GM18909 (cell line): ENCODE measurements around the gene TSHZ2.
"Not testable (repeated sequence)": the region's sequence is repeated elsewhere in the genome, so short reads cannot be mapped to it uniquely, and the experiment has no call there.

ENCODE experiments used
- ATAC-seq: cut with Tn5 transposase; IDR thresholded peaks from one replicate; pipeline ENCODE4 v1.9.1; 2021; ENCODE audit warnings: mild to moderate bottlenecking; ENCODE audit not compliant: unreplicated experiment, poor library complexity

Gene TSHZ2

DNA sequence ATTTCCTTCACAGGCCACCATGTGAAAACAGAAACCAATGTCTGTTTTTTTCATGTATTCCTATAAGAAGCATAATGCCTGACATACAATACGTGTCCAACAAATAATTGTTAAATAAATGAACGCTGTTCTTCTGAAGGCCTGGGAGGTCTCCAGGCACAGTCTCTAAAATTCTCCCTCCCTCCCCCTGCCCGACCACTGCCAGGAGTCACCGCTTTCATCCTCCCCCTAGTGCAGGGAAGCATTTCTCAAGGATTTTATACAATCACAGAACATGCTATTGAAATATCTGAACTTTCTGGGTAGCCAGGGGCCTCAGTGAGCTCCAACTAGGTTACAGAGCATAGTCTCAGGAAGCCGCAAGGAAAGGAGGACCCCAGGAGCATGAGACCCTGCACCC lies 526.2 kb downstream of the TSHZ2 start:
- no peak for ATAC-seq

DNA sequence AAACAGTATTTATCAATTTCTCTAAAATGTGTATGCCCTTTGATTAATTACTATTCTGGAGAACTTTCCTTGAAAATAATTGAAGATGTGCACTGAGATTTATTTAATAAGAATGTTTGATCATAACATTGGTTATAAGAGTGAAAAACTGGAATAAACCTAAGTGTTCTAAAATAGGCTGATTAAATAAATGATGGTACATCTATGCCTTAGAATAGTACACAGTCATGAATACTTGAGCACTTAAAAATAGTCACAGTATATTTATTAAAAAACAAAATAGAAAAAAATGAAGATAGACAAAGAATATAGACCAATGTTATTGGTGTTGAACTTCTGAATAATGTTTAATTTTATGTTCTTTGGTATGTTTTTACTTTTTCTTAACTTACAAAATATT lies 528.5 kb downstream of the TSHZ2 start:
- ATAC-seq = no peak

DNA sequence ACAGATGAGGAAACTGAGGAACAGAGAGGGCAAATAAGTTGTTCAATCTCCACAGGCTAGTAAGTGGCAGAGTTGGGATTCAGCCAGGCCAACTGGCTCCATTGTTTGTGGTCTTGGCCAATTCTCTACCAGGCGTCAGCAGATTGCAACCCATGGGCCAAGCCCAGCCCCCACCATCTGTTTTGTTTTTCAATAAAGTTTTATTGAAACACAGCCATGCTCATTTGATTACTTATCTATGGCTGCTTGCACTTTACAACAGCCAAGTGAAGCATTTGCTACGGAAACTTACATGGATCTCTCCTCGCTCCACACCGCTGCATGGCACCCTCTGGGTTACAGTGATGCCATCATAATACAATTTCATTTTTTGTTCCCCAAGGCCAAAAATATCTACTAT lies 530.7 kb downstream of the TSHZ2 start:
- ATAC-seq = no peak

DNA sequence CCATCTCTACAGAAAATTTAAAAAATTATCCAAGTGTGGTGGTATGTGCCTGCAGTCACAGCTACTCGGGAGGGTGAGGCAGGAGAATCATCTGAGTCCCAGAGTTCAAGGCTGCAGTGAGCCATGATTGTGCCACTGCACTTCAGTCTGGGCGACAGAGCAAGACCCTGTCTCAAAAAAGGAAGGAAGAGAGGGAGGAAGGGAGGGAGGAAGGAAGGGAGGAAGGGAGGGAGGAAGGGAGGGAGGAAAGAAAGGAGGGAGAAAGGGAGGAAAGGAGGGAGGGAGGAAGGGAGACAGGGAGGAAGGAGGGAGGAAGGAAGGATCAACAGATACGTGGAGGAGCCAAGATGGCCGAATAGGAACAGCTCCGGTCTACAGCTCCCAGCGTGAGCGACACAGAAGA lies 531.4 kb downstream of the TSHZ2 start:
- ATAC-seq = no peak

DNA sequence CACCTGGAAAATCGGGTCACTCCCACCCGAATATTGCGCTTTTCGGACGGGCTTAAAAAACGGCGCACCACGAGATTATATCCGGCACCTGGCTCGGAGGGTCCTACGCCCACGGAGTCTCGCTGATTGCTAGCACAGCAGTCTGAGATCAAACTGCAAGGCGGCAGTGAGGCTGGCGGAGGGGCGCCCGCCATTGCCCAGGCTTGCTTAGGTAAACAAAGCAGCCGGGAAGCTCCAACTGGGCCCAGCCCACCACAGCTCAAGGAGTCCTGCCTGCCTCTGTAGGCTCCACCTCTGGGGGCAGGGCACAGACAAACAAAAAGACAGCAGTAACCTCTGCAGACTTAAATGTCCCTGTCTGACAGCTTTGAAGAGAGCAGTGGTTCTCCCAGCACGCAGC lies 531.9 kb downstream of the TSHZ2 start:
- not testable (repeated sequence) for ATAC-seq

DNA sequence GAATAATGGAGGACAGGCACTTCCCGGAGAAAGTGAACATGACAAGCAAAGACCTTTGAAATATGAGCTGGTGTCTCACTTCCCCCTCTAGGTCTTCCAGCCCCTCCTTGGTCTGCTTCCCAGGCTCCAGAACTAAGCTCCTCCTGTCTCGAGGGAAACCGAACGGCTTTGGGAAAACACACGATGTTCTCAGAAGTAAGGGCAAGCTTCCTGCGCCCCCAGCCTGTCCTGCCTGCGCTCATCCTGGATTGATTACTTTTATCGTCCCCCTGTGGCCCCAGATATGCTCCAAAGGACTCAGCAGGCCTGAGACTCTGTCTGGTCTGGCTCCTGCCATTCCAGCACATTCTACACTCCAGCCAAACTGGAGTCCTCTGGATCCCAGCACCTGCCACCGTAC lies 538.1 kb downstream of the TSHZ2 start:
- ATAC-seq = no peak

DNA sequence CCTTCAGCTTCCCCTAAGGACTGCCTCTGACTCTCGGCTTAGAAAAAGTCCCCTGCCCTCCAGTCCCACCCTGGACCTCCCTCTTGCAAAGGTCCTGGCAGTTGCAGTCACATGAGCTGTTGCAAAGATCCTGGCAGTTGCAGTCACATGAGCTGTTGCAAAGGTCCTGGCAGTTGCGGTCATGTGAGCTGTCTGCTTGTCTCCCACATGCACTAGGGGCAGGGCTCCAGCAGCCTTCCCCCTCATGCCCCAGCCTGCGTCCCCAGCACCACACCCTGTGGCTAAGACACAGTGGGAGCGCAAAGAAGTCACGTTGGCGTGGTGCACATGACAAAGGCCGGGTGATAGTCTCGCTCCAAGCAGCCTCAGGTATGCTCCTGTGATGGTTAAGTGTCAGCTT lies 538.5 kb downstream of the TSHZ2 start:
- ATAC-seq = no peak

DNA sequence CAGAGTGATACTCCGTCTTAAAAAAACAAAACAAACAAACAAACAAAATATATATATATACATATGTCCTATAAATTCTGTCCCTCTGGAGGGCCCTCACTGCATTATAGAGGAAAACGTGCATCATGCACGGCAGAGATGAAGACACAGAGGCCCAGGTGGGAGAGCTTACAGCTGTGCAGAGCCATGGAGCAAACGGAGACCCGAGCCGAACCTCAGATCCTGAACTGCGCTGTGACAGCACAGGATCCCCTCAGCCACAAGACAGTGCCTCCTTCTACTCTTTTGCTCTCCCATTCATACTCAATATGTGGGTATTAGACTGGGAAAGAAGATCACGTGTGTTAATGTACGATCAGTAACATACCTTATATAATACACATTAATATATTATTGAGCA lies 539.9 kb downstream of the TSHZ2 start:
- ATAC-seq = no peak

DNA sequence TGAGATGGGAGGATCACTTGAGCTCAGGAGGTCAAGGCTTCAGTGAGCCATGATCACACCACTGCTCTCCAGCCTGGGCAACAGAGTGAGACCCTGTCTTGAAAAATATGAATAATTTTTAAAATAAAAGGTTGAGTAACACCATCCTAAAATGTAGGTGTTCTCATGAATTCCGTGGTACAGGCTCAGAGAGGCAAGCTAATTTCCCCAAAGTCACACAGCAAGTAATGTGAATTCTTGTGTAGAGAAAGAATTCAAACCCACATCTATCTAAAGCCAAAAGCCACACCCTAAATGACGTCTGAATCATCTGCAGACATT lies 541.0 kb downstream of the TSHZ2 start:
- no peak for ATAC-seq

DNA sequence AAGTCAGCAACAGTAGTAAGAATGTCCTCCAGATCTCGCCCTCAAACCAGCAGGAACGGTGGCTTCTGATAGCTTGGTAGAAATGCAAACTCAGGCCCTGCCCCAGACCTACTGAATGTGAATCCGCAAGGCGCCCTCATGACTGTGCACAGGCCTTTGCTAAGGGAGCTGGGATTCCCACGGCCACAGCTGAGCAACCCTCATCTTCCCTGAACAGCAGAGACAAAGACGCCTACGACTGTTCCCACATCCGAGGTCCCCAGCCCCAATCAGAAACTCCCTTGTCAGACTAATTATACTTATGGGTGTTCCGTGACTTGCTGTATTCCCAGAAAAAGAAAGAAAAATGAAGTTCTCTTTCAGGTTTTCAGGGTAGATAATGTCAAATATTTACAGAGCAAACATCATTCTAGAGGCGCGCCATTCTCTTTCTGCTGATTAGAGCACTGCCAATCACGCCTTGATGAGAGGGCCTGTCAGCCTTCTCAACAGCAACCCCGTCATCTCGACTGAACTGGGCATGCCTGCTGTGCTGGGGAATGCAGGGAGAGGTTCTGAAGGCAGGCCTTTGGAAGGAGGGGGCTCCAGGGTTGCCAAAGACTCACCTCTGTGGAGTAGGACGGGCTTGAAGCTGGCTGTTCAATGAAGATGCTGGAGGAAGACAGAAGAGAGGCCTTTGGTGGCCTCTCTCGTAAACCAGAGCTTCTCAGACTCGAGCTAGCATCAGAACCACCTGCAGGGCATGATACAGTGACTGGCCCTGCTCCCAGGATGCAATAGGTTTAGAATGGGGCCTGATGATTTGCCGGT lies 541.5 kb downstream of the TSHZ2 start:
- ATAC-seq = no peak

DNA sequence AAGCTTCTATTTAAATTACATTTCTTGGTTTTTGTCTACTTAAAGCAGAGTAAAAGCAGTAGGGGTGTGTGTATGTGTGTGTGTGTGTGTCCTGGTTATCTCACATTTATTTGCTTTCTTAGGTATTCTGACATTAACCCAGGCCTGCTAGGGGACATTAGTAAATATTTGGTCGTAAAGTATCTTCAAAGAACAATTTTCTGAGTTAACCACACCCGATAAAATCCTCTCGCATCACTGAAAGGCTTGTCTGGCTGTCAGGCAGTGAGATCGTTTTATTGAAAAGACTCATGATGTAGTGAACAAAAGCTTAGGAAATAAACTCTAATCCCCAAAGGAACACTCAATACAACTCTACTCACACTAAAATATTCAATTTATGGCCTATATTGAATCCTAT lies 543.6 kb downstream of the TSHZ2 start:
- ATAC-seq = no peak

DNA sequence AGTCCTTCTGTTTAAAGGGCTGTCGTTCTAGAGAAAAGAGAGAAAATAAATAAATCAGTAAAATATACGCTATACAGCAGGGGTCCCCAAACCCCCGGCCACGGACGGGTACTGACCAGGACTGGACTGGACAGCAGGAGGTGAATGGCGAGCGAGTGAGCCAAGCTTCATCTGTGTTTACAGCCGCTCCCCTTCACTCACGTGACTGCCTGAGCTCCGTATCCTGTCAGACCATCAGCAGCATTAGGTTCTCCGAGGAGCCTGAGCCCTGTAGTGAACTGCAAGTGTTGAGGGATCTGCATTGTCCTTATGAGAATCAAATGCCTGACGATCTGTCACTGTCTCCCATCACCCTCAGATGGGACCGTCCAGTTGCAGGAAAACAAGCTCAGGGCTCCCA lies 545.0 kb downstream of the TSHZ2 start:
- ATAC-seq = no peak

DNA sequence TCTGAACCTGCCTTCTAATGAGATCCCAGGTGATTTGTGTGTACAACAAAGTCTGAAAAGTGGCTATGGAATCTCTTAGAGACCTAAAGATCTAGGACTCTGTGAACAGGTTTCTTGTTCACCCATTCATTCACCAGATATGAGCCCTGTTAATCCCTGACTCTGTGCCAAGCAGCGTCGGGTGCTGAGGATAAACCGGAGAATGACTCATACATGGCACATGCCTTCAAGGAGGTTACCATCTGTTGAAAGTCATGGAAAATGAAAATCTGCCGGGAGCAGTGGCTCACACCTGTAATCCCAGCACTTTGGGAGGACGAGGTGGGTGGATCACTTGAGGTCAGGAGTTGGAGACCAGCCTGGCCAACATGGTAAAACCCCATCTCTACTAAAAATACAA lies 549.3 kb downstream of the TSHZ2 start:
- ATAC-seq = not testable (repeated sequence)

DNA sequence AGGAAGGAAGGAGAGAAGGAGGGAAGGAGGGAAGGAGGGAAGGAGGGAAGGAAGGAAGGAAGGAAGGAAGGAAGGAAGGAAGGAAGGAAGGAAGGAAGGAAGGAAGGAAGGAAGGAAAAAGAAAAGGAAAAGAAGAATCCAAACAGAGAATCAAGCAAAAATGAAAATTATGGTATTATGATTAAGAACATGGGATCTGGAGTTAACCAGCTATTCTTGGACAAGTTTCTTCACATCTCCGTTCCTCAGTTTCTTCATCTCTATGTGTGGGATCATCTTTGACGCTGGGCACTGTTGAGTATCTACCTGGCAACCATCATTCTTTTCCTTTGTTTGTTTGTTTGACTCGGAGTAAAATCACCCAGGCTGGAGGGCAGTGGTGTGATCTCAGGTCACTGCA lies 549.9 kb downstream of the TSHZ2 start:
- ATAC-seq = no peak

DNA sequence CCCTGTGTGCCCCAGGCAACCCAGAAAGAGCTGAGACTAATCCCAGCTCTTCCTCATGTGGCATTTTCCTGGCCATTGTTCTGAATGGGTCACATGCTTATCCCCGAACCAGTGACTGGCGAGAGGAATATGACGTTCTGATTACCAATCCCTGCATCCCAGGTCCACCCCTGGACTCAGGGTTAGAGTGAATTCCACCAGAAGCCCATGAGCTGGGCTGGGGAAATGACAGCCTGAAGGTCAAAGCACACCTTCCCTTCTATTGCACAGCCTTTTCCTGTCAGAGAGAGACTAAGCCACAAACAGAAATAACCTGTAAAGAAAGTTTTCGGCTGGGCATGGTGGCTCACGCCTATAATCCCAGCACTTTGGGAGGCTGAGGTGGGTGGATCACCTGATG lies 550.5 kb downstream of the TSHZ2 start:
- ATAC-seq = no peak

DNA sequence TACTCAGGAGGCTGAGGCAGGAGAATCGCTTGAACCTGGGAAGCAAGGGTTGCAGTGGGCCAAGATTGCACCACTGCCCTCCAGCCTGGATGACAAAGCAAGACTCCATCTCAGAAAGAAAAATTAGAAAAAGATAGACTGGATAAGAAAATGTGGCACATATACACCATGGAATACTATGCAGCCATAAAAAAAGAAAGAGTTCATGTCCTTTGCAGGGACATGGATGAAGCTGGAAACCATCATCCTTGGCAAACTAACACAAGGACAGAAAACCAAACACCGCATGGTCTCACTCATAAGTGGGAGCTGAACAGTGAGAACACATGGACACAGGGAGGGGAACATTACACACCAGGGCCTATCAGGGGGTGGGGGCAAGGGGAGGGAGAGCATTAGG lies 551.5 kb downstream of the TSHZ2 start:
- not testable (repeated sequence) for ATAC-seq

DNA sequence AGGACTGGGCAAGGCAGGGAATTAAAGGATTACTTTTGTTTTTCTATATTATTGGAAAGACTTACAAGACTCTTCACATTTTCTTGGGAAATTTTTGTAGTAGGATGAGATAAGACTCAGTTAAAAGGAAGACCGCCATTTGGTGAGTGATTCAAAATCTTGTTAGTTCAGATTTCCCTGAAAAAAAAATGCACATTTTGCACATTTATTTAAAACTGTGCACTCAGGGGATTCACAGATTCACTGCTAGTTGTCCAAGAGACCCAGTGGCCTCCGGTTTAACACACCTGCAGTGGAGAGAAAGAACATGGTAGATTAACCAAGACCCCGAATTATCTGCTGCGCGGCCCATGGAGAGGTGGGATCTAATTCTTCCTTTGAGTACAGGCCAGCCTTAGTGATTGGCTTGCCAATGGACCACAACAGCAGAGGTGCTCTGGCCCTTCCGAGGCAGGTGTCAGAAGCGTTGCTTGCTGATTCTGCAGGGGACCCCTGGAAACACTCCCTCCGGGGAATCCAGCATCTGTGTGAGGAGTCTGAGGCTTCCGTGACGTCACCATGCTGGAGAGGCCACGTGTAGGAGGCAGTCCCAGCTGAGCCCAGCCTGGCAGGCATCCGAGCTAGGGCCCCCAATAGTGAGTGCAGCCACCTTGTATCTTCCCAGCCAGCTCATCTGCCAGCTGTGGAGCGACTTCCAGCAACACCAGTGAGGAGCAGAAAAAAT lies 552.6 kb downstream of the TSHZ2 start:
- ATAC-seq = no peak

DNA sequence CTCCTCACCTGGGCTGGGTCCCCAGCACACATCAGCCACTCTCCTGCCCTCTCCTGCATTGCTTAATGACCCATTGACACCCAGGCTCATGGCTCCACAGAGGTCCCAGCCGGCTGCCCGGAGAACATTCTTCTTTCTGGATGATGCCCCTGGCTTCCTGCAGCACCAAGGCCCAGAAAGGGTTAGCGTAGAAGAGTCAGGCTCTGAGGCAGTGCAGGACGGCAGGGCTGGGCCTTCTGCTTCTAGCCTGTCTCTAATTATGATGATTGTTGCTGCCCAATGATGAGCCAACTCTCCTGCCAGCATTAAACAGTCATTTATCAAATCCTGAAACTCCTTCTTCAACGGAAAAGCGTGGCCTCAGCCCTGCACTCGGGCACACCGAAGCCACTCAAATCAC lies 555.0 kb downstream of the TSHZ2 start:
- no peak for ATAC-seq

DNA sequence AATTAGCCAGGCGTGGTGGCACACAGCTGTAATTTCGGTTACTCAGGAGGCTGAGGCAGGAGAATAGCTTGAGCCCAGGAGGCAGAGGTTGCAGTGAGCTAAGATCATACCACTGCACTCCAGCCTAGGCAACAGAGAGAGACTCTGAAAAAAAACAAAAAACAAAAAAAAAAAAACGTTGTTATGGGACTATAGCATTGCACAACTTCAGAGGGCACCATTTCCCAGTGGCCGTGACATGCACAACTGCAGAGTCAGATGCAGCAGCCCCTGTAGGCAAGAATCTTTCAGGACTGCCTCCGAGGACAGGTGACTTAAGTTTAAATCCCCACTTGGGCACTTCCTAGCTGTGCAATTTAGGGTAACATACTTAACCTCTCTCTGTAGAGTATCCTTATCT lies 557.5 kb downstream of the TSHZ2 start:
- no peak for ATAC-seq

DNA sequence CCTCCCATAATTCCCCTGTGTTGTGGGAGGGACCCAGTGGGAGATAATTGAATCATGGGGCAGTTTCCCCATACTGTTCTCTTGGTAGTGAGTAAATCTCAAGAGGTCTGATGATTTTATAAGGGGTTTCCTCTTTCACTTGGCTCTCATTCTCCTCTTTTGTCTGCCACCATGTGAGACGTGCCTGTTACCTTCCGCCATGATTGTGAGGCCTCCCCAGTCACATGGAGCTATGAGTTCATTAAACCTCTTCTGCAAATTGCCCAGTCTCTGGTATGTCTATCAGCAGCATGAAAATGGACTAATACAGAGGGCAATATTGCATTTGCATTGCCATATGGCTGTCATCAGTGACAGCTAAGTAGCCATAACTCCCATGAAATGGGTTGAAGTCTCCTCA lies 558.3 kb downstream of the TSHZ2 start:
- no peak for ATAC-seq

DNA sequence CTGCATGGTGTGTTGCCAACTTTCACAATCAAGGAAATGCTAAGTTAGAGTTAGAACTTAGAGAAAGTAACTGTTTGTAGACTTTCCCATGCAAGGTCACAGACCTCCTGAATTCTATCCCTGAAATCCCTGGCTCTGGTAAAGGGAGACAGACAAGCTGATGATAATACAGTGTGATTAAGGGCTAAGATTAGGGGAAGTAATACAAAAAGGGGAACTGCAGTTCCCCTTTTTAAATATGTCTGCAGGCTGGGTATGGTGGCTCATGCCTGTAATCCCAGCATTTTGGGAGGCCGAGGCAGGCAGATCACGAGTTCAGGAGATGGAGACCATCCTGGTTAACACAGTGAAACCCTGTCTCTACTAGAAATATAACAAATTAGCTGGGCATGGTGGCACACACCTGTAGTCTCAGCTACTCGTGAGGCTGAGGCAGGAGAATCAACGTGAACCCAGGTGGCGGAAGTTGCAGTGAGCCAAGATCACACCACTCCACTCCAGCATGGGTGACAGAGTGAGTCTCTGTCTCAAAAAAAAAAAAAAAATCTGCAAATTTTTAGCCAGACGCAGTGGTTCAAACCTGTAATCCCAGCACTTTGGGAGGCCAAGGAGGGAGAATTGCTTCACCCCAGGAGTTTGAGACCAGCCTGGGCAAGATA lies 560.6 kb downstream of the TSHZ2 start:
- ATAC-seq = not testable (repeated sequence)

DNA sequence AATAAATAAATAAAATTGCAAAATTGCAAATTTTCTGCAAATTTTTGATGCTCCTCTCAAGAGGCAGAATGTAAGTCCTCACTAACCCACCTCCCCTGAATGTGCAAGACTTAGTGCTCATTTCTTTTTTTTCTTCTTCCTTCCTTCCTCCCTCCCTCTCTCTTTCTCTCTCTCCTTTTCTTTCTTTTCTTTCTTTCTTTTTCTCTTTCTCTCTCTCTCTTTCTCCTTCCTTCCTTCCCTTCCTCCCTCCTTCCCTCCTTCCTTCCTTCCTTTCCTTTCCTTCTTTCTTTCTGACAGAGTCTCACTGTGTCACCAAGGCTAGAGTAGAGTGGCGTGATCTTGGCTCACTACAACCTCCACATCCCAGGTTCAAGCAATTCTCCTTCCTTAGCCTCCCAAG lies 561.3 kb downstream of the TSHZ2 start:
- ATAC-seq = no peak
